T-helper 9 cell (primary cell): Measurements from ENCODE around the gene RHOC.

Experiments
- DNase-seq: peaks from one replicate; pipeline ENCODE4 v3.0.0-alpha.2; 2020

Gene RHOC

DNA sequence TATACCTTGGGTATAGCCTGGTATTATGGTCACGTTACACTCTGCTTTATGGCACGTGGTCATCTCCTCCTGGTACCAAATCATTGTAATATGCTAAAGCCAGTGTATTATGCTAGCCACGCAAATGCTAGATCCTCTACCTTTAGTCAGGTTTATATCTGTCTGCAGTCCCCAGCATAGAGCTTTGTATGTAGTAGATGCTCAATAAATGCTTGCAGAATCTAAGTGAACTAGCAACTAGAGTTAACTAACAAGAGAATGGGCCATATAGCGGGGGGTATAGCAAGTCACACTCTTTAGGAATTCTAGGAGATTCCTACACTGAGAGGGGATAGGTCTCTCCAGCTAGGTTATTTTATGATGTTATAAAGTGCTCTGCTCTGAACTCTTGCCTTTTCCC lies 29.4 kb downstream of the RHOC start:
- no peak for DNase-seq

DNA sequence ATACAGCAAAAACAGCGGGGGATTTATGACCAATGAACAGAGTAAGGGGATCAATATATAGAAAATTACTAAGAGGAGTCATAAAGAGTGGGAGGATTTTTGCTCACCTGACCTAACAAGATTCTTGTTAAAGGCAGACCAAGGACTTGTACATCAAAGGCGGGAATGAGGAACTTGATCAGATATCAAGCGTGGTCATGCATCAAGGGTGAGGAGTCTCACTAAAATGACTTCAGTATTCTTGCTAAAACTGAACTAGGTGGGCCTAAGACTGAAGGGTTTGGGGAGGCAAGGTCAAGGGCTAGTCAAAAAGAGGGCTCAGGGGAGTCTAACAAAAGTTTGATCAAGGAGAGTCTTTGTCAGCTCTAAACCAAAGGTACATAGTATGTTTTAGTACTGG lies 30.4 kb downstream of the RHOC start:
- no peak for DNase-seq

- DNase-seq: no peak
Observed at GRCh38 chr1:112675728-112676381, 31.1 kb downstream of the RHOC start.

DNA sequence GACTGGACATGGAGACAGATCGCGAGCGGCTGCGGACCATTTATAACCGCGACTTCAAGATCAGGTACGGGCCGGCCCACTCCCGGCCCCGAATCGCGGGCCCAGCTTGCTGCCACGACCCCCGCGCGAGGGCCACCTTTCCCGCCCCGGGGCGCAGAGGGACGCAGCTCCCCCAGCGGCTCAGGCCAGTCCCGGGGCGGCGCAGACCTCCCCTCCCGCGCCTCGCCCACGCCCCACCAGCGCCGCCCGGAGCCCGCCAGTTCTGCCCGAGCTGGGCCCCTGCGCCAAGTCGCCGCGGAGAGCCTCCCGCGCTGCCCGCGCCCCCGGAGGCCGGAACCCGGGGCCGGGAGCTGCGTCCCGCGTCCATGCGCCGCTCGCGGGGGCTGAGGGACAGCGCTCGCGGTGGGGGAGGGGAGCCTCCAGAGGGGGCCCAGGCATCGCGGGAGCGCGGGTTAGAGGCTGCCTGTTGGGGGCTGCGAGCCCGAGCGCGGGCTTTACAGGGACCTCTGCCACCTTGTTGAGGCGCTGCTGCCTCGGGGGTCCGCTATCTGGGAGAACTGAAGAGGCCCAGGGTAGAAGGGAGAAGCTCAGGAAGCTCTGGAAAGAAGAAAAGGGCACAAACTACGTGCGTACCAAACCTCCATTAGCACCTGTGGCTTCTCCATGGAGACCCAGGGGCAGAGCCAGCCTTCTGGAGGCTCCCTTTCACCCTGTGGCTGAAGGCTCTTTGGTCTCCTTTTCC lies 31.8 kb downstream of the RHOC start:
- DNase-seq: peak; percentile 34

- DNase-seq: peak; percentile 44
Observed at GRCh38 chr1:112674440-112674985, 32.4 kb downstream of the RHOC start, which contains the start of gene MOV10. Gene MOV10 (plus strand): TSS chr1:112674659. CDS start chr1:112674913, 254 bp downstream.

- DNase-seq: no peak
Observed at GRCh38 chr1:112673592-112674439, 33.1 kb downstream of the RHOC start.

DNA sequence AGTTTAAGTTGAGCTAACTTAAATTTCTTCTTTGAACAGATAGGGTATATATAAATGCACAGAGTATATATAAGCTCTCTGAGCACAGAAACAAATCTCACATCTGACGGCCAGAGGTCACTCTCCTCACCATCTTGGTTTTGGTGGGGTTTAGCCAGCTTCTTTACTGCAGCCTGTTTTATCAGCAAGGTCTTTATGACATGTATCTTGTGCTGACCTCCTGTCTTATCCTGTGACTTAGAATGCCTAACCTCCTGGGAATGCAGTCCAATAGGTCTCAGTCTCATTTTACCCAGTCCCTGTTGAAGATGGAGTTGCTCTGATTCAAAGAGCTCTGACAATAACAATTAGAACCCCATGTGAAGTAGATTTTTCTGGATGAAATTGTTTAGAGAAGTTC lies 34.1 kb downstream of the RHOC start:
- DNase-seq: no peak

- no peak for DNase-seq
Observed at GRCh38 chr1:112672009-112672408, 34.9 kb downstream of the RHOC start.

DNA sequence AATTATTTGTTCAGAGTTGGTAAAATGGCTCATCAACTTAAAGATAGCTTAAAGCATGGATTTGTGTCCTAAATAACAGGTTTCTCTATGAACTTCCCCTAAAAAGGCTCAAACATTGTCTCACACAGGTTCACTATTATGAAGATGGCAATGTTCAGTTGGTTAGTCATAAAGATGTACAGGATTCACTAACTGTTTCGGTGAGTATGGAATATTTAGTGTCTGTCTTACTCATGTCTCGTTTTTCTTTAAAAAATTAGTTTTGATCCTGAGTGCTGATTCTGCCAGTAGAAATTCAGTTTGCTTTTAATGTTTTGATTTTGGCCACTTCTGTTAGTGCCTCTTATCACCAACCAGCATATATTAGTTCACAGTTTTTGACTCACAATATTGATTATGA lies 40.0 kb downstream of the RHOC start:
- DNase-seq: no peak

DNA sequence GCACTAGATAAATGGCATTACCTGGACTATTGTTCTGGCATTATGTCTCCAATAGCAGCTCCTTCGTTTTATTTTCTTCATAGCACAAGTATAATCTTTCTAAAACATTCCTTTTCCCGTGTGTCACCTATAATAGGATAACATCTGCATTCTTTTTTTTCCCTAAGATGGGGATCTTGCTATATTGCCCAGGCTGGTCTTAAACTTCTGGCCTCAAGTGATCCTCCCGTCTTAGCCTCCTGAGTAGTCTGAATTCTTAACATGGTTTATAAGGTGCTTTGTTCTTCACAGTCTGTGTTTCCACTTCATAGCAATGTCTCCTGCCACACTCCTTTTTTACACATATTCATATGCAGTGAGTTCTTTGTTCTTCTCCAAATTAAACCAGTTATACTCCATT lies 41.1 kb downstream of the RHOC start:
- DNase-seq: no peak

- no peak for DNase-seq
Observed at GRCh38 chr1:112651205-112651604, 55.7 kb downstream of the RHOC start.
